ENCODE measurements around the gene NCOA4.
"Not testable (repeated sequence)": the region's sequence is repeated elsewhere in the genome, so short reads cannot be mapped to it uniquely, and the experiment has no call there.

The NCOA4 gene

GRCh38 chr10:46019569-46020343, 10.7 kb downstream of the NCOA4 start:
- DNase-seq: peak in 6 of 14 donors; percentile 5 to 40 (median 14)

- no peak for DNase-seq
Measured at GRCh38 chr10:46019177-46019528, 11.3 kb downstream of the NCOA4 start.

GRCh38 chr10:46018453-46019176, 11.8 kb downstream of the NCOA4 start:
- no peak for DNase-seq

GRCh38 chr10:46017733-46018132, 12.7 kb downstream of the NCOA4 start:
- DNase-seq: no peak

- no peak for DNase-seq
Measured at GRCh38 chr10:46016811-46017210, 13.6 kb downstream of the NCOA4 start.

- no peak for DNase-seq
Measured at GRCh38 chr10:46016190-46016589, 14.2 kb downstream of the NCOA4 start.

- DNase-seq: no peak
Measured at GRCh38 chr10:46014683-46015405, 15.6 kb downstream of the NCOA4 start.

- DNase-seq: no peak
Measured at GRCh38 chr10:46014206-46014605, 16.2 kb downstream of the NCOA4 start.

- no peak for DNase-seq
Measured at GRCh38 chr10:46012746-46013145, 17.7 kb downstream of the NCOA4 start.

GRCh38 chr10:46006219-46006618, 24.2 kb downstream of the NCOA4 start:
- no peak for DNase-seq

GRCh38 chr10:46005383-46005782, 25.0 kb downstream of the NCOA4 start:
- no peak for DNase-seq

GRCh38 chr10:46004963-46005362, 25.5 kb downstream of the NCOA4 start:
- no peak for DNase-seq

- DNase-seq: no peak
Measured at GRCh38 chr10:46002916-46003693, 27.3 kb downstream of the NCOA4 start.

GRCh38 chr10:46002189-46002687, 28.2 kb downstream of the NCOA4 start:
- not testable (repeated sequence) for DNase-seq

GRCh38 chr10:46001187-46001756, 29.2 kb downstream of the NCOA4 start:
- no peak for DNase-seq

GRCh38 chr10:46000538-46000937, 29.9 kb downstream of the NCOA4 start:
- no peak for DNase-seq

GRCh38 chr10:45999955-46000354, 30.5 kb downstream of the NCOA4 start:
- not testable (repeated sequence) for DNase-seq

GRCh38 chr10:45997994-45998763, 32.2 kb downstream of the NCOA4 start:
- no peak for DNase-seq

- DNase-seq: no peak
Measured at GRCh38 chr10:45997557-45997956, 32.9 kb downstream of the NCOA4 start.

GRCh38 chr10:45985590-45985989, 44.8 kb downstream of the NCOA4 start:
- DNase-seq: not testable (repeated sequence)

GRCh38 chr10:45984473-45984872, 46.0 kb downstream of the NCOA4 start:
- DNase-seq: not testable (repeated sequence)

Measured in C1 segment of cervical spinal cord (tissue), 14 donors.